Stimulated activated CD8-positive, alpha-beta memory T cell treated with anti-CD3 and anti-CD28 coated beads, Interleukin-15, amount 100 ng/mL, for 24 hours (primary cell): Measurements from ENCODE around the gene TMEM202.
"Not testable (repeated sequence)": the region's sequence is repeated elsewhere in the genome, so short reads cannot be mapped to it uniquely, and the experiment has no call there.

Experiments
- DNase-seq: peaks from one replicate; pipeline ENCODE4 v3.0.0-alpha.2; 2020; ENCODE audit warnings: low read depth

TMEM202 gene

GRCh38 chr15:72404356-72404755 is 6.3 kb downstream of the TMEM202 start:
- DNase-seq, result no peak

GRCh38 chr15:72404841-72405240 is 6.7 kb downstream of the TMEM202 start:
- DNase-seq, result no peak

GRCh38 chr15:72406936-72407335 is 8.8 kb downstream of the TMEM202 start:
- no peak for DNase-seq

- no peak for DNase-seq
Observed at GRCh38 chr15:72411111-72411510, 13.0 kb downstream of the TMEM202 start.

GRCh38 chr15:72411544-72411943 is 13.4 kb downstream of the TMEM202 start:
- DNase-seq, result no peak

GRCh38 chr15:72413337-72413736 is 15.2 kb downstream of the TMEM202 start:
- not testable (repeated sequence) for DNase-seq

- no peak for DNase-seq
Observed at GRCh38 chr15:72415304-72415703, 17.2 kb downstream of the TMEM202 start.

GRCh38 chr15:72419768-72420167 is 21.7 kb downstream of the TMEM202 start:
- DNase-seq, result not testable (repeated sequence)

- no peak for DNase-seq
Observed at GRCh38 chr15:72420576-72420975, 22.5 kb downstream of the TMEM202 start.

- DNase-seq, result no peak
Observed at GRCh38 chr15:72421484-72421883, 23.4 kb downstream of the TMEM202 start.

GRCh38 chr15:72423256-72423655 is 25.2 kb downstream of the TMEM202 start:
- no peak for DNase-seq

- no peak for DNase-seq
Observed at GRCh38 chr15:72426753-72427152, 28.6 kb downstream of the TMEM202 start.

GRCh38 chr15:72437650-72438316 is 39.7 kb downstream of the TMEM202 start:
- DNase-seq, result no peak

GRCh38 chr15:72442848-72443247 is 44.7 kb downstream of the TMEM202 start:
- DNase-seq, result not testable (repeated sequence)

- DNase-seq, result no peak
Observed at GRCh38 chr15:72445426-72445825, 47.3 kb downstream of the TMEM202 start.

- no peak for DNase-seq
Observed at GRCh38 chr15:72450805-72451204, 52.7 kb downstream of the TMEM202 start.

GRCh38 chr15:72451224-72451623 is 53.1 kb downstream of the TMEM202 start:
- DNase-seq, result no peak

- DNase-seq, result no peak
Observed at GRCh38 chr15:72456684-72457083, 58.6 kb downstream of the TMEM202 start.
